Hepatocyte (in vitro differentiated cells): ENCODE data around the gene MRO. TPM values are rescaled to one million over a fixed set of nuclear protein-coding genes. Genes with fewer than 3 reads are reported as not detected.

Experiments
- DNase-seq: peaks from one replicate; pipeline ENCODE4 v3.0.0-alpha.2; 2016; ENCODE audit warnings: low spot score
- H2AFZ ChIP-seq: fragments of 200-600 bp; sonication (generic); 2 replicates; pipeline ENCODE4 v1.6.0; 2016; ENCODE audit warnings: antibody characterized with exemption, mild to moderate bottlenecking
- H3K27ac ChIP-seq: fragments of 200-600 bp; sonication (generic); 2 replicates; pipeline ENCODE4 v1.5.1; 2016; ENCODE audit warnings: mild to moderate bottlenecking
- H3K27me3 ChIP-seq: fragments of 200-600 bp; sonication (generic); 2 replicates; pipeline ENCODE4 v1.6.1; 2016
- H3K36me3 ChIP-seq: fragments of 200-600 bp; sonication (generic); replicated peaks from 2 replicates; pipeline ENCODE4 v1.5.1; 2016; ENCODE audit warnings: low read depth; ENCODE audit not compliant: insufficient read depth
- H3K4me1 ChIP-seq: fragments of 200-600 bp; sonication (generic); 2 replicates; pipeline ENCODE4 v1.5.1; 2016; ENCODE audit warnings: mild to moderate bottlenecking, moderate library complexity; ENCODE audit not compliant: insufficient read depth
- H3K4me2 ChIP-seq: fragments of 200-600 bp; sonication (generic); 2 replicates; pipeline ENCODE4 v1.6.0; 2016
- H3K4me3 ChIP-seq: fragments of 200-600 bp; sonication (generic); 2 replicates; pipeline ENCODE4 v1.5.1; 2016; ENCODE audit warnings: mild to moderate bottlenecking
- H3K79me2 ChIP-seq: fragments of 200-600 bp; sonication (generic); 2 replicates; pipeline ENCODE4 v1.6.0; 2017; ENCODE audit warnings: mild to moderate bottlenecking
- H3K9me2 ChIP-seq: fragments of 200-600 bp; sonication (generic); replicated peaks from 2 replicates; pipeline ENCODE4 v1.6.0; 2017; ENCODE audit warnings: mild to moderate bottlenecking; ENCODE audit not compliant: insufficient read depth
- H3K9me3 ChIP-seq: fragments of 200-600 bp; sonication (generic); 2 replicates; pipeline ENCODE4 v1.5.1; 2016; ENCODE audit warnings: low read depth, mild to moderate bottlenecking
- H4K20me1 ChIP-seq: fragments of 200-600 bp; sonication (generic); 2 replicates; pipeline ENCODE4 v1.6.0; 2016; ENCODE audit warnings: mild to moderate bottlenecking; ENCODE audit not compliant: insufficient read depth, poor library complexity, severe bottlenecking
- EZH2 ChIP-seq: fragments of 200-600 bp; sonication (generic); IDR thresholded peaks from 2 replicates; pipeline ENCODE4 v1.6.1; 2016; ENCODE audit warnings: antibody characterized with exemption, mild to moderate bottlenecking, borderline replicate concordance
- EZH2phosphoT487 ChIP-seq: fragments of 200-600 bp; sonication (generic); IDR thresholded peaks from one replicate; pipeline ENCODE4 v1.6.1; 2018; ENCODE audit warnings: antibody characterized with exemption, mild to moderate bottlenecking, low read depth, moderate library complexity; ENCODE audit not compliant: unreplicated experiment, severe bottlenecking
- WGBS: methylation state at CpG from one replicate; pipeline ENCODE4 v1.1.6; 2016; ENCODE audit warnings: low lambda C conversion rate; ENCODE audit errors: missing lambda C conversion rate; 5-methylcytosine and 5-hydroxymethylcytosine counted together
- polyA plus RNA-seq: library from polyadenylated mRNA; unstranded; fragments of >200 nt; fragmentation: Nextera tagmentation; extraction: Ambion mirVana; gene quantifications from 2 replicates; pipeline ENCODE4 v1.2.1, GENCODE V29; 2016
- total RNA-seq: library from RNA; depleted of rRNA; stranded (reverse); fragments of >200 nt; gene quantifications from 2 replicates; pipeline ENCODE4 v1.2.3, GENCODE V29; 2014
- TF ChIP-seq, protein P1 (sequence below): fragments of 200-600 bp; sonication (generic); IDR thresholded peaks from 2 replicates; pipeline ENCODE4 v1.5.1; 2016; ENCODE audit warnings: antibody characterized with exemption, mild to moderate bottlenecking; ENCODE audit not compliant: poor library complexity

The MRO gene
- total and polyA plus RNA-seq, 2 experiments from 2014 or later: 1.3 to 2.0 TPM

GRCh38 chr18:50776383-50776782, 43.4 kb downstream of the MRO start:
- no peak overlapping the region for H3K27ac ChIP-seq
- no peaks in the 10 kb centered on the region for H3K36me3 ChIP-seq
- H3K9me2 ChIP-seq: no peaks in the 10 kb centered on the region
- 68% methylated on average over 4 of the region's 4 CpGs for WGBS
- TF ChIP-seq EZH2 (no peak), EZH2phosphoT487 (no peak)
- TF ChIP-seq, protein P1, sequence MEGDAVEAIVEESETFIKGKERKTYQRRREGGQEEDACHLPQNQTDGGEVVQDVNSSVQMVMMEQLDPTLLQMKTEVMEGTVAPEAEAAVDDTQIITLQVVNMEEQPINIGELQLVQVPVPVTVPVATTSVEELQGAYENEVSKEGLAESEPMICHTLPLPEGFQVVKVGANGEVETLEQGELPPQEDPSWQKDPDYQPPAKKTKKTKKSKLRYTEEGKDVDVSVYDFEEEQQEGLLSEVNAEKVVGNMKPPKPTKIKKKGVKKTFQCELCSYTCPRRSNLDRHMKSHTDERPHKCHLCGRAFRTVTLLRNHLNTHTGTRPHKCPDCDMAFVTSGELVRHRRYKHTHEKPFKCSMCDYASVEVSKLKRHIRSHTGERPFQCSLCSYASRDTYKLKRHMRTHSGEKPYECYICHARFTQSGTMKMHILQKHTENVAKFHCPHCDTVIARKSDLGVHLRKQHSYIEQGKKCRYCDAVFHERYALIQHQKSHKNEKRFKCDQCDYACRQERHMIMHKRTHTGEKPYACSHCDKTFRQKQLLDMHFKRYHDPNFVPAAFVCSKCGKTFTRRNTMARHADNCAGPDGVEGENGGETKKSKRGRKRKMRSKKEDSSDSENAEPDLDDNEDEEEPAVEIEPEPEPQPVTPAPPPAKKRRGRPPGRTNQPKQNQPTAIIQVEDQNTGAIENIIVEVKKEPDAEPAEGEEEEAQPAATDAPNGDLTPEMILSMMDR: no peak
- H4K20me1 ChIP-seq: no peaks in the 10 kb centered on the region
- H3K27me3 ChIP-seq: no peaks in the 10 kb centered on the region
- no peak for DNase-seq
- no peaks in the 10 kb centered on the region for H3K4me1 ChIP-seq
- H3K9me3 ChIP-seq: no peaks in the 10 kb centered on the region
- H3K4me3 ChIP-seq: no peak overlapping the region
- no peak overlapping the region for H3K4me2 ChIP-seq
- H3K79me2 ChIP-seq: no peaks in the 10 kb centered on the region
- H2AFZ ChIP-seq: no peak overlapping the region

DNA sequence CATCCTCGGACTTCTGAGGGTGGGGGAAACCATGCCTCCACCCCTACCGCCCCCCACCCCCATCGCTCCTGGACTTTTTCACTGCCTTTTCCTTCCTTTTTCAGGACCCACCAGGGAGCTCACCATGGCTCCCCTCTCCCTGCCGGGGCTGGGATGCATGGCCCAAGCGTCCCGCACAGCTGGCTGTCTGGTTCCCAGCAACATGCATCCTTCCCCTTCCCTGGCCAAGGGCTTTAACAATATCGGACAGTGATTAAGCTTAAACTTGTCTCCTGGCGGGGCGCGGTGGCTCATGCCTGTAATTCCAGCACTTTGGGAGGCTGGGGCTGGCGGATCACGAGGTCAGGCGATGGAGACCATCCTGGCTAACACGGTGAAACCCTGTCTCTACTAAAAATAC, 44.1 kb downstream of the MRO start:
- H3K4me1 ChIP-seq: no peaks in the 10 kb centered on the region
- no peak overlapping the region for H3K27ac ChIP-seq
- no peaks in the 10 kb centered on the region for H3K79me2 ChIP-seq
- TF ChIP-seq, protein P1: no peak
- TF ChIP-seq EZH2: no peak
- TF ChIP-seq EZH2phosphoT487: no peak
- no peak overlapping the region for H3K4me2 ChIP-seq
- no peaks in the 10 kb centered on the region for H3K9me2 ChIP-seq
- no peak for DNase-seq
- no peaks in the 10 kb centered on the region for H3K36me3 ChIP-seq
- no peaks in the 10 kb centered on the region for H3K27me3 ChIP-seq
- H3K4me3 ChIP-seq: no peak overlapping the region
- no peaks in the 10 kb centered on the region for H4K20me1 ChIP-seq
- 92% methylated on average over 14 of the region's 14 CpGs for WGBS
- H3K9me3 ChIP-seq: no peaks in the 10 kb centered on the region
- H2AFZ ChIP-seq: no peak overlapping the region

- H3K79me2 ChIP-seq: no peaks in the 10 kb centered on the region
- H3K36me3 ChIP-seq: no peaks in the 10 kb centered on the region
- DNase-seq: no peak
- no peaks in the 10 kb centered on the region for H3K4me1 ChIP-seq
- H2AFZ ChIP-seq: no peak overlapping the region
- H3K27ac ChIP-seq: no peak overlapping the region
- no peaks in the 10 kb centered on the region for H3K9me3 ChIP-seq
- 89% methylated on average over 9 of the region's 9 CpGs for WGBS
- no peaks in the 10 kb centered on the region for H3K9me2 ChIP-seq
- no peak overlapping the region for H3K4me2 ChIP-seq
- no peaks in the 10 kb centered on the region for H4K20me1 ChIP-seq
- no peak overlapping the region for H3K4me3 ChIP-seq
- no peaks in the 10 kb centered on the region for H3K27me3 ChIP-seq
- no peak for TF ChIP-seq EZH2
- no peak for TF ChIP-seq EZH2phosphoT487
- TF ChIP-seq, protein P1: no peak
Measured at GRCh38 chr18:50775207-50775606, 44.6 kb downstream of the MRO start.

GRCh38 chr18:50769463-50769862, 50.4 kb downstream of the MRO start:
- Histone ChIP-seq H3K4me2 (no peak overlapping the region), H3K27me3 (no peaks in the 10 kb centered on the region), H2AFZ (no peak overlapping the region), H3K36me3 (no peaks in the 10 kb centered on the region), H3K4me3 (no peak overlapping the region), H4K20me1 (no peaks in the 10 kb centered on the region), H3K9me3 (peaks cover 8% of the 10 kb centered on the region), H3K4me1 (no peaks in the 10 kb centered on the region), H3K27ac (no peak overlapping the region), H3K9me2 (no peaks in the 10 kb centered on the region), H3K79me2 (no peaks in the 10 kb centered on the region)
- no peak for DNase-seq
- TF ChIP-seq, protein P1: no peak
- TF ChIP-seq EZH2phosphoT487: no peak
